SK-N-SH (cell line): Measurements from ENCODE around the gene ZBTB49.

Experiments used
- CHD2 ChIP-seq: fragments of 150-350 bp; IDR thresholded peaks from 2 replicates; pipeline ENCODE4 v1.6.1; 2018; ENCODE audit warnings: low read length; ENCODE audit not compliant: partially characterized antibody
- CTCF ChIP-seq: fragments of 200-600 bp; sonication (generic); IDR thresholded peaks from 2 replicates; pipeline ENCODE4 v1.6.1; 2017; ENCODE audit warnings: antibody characterized with exemption, mild to moderate bottlenecking, moderate library complexity
- POLR2AphosphoS5 ChIP-seq: IDR thresholded peaks from 2 replicates; pipeline ENCODE4 v1.6.1; 2012; ENCODE audit warnings: low read depth, low read length
- RCOR1 ChIP-seq: fragments of 150-350 bp; IDR thresholded peaks from 2 replicates; pipeline ENCODE4 v1.6.1; 2017; ENCODE audit warnings: antibody characterized with exemption, low read length
- REST ChIP-seq: IDR thresholded peaks from 2 replicates; pipeline ENCODE4 v1.6.1; 2012; ENCODE audit warnings: mild to moderate bottlenecking, low read depth, low read length, moderate library complexity
- SMC3 ChIP-seq: IDR thresholded peaks from 2 replicates; pipeline ENCODE4 v1.6.1; 2012; ENCODE audit warnings: low read depth, low read length, improper control_type of control experiment
- TAF1 ChIP-seq: IDR thresholded peaks from 2 replicates; pipeline ENCODE4 v1.6.1; 2012; ENCODE audit warnings: low read depth, mild to moderate bottlenecking, low read length, moderate library complexity, borderline replicate concordance
- TF ChIP-seq, protein P1 (sequence below): fragments of 150-350 bp; IDR thresholded peaks from 2 replicates; pipeline ENCODE4 v1.6.1; 2017; ENCODE audit warnings: antibody characterized with exemption, low read length, low read depth, borderline replicate concordance

- TF ChIP-seq CTCF (no peak), POLR2AphosphoS5 (no peak), TAF1 (no peak), SMC3 (no peak), REST (no peak), RCOR1 (no peak), CHD2 (no peak)
- TF ChIP-seq, protein P1, sequence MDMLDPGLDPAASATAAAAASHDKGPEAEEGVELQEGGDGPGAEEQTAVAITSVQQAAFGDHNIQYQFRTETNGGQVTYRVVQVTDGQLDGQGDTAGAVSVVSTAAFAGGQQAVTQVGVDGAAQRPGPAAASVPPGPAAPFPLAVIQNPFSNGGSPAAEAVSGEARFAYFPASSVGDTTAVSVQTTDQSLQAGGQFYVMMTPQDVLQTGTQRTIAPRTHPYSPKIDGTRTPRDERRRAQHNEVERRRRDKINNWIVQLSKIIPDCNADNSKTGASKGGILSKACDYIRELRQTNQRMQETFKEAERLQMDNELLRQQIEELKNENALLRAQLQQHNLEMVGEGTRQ = no peak
These were observed 49.5 kb downstream of the ZBTB49 start for GRCh38 chr4:4339504-4340085.
